Nephron (organoid): ENCODE data around the gene RAPGEF1.

Experiments
- H3K27ac Mint-ChIP-seq, 3 experiments: 2 replicates each; pipeline ENCODE4 v1.8.0; 2020; ENCODE audit warnings: mixed read lengths in 3 of 3, mild to moderate bottlenecking in 2 of 3, moderate library complexity in 1 of 3
- H3K27me3 Mint-ChIP-seq: 2 replicates; pipeline ENCODE4 v1.8.0; 2021; ENCODE audit warnings: low read depth, mild to moderate bottlenecking, moderate library complexity, mixed read lengths
- H3K36me3 Mint-ChIP-seq: 2 replicates; pipeline ENCODE4 v1.8.0; 2020; ENCODE audit warnings: low read depth, mixed read lengths
- H3K4me1 Mint-ChIP-seq: 2 replicates; pipeline ENCODE4 v1.8.0; 2020; ENCODE audit warnings: mixed read lengths
- H3K4me3 Mint-ChIP-seq, 3 experiments: 2 replicates each; pipeline ENCODE4 v1.8.0; 2020; ENCODE audit warnings: mild to moderate bottlenecking in 3 of 3, mixed read lengths in 3 of 3, moderate library complexity in 2 of 3
- H3K9me3 Mint-ChIP-seq: 2 replicates; pipeline ENCODE4 v1.8.0; 2020; ENCODE audit warnings: mixed read lengths
- CTCF ChIP-seq, 3 experiments: fragments of 200-600 bp; sonication (generic); IDR thresholded peaks; one replicate each; pipeline ENCODE4 v1.5.0; 2021; ENCODE audit warnings: antibody characterized with exemption in 3 of 3; ENCODE audit not compliant: unreplicated experiment in 3 of 3

The RAPGEF1 gene

GRCh38 chr9:131593091-131593820 lies 146.6 kb downstream of the RAPGEF1 start:
- Mint-ChIP-seq H3K4me1 (peaks cover 12% of the 10 kb centered on the region), H3K27me3 (no peaks in the 10 kb centered on the region), H3K4me3 (no peak overlapping the region), H3K36me3 (peaks cover 21% of the 10 kb centered on the region), H3K27ac (no peak overlapping the region), H3K9me3 (no peaks in the 10 kb centered on the region)
- no peak for TF ChIP-seq CTCF (IDR thresholded peaks at IDR 0.05; ENCODE audit: unreplicated experiment in 3 of 3)

- Mint-ChIP-seq H3K9me3 (no peaks in the 10 kb centered on the region), H3K36me3 (peaks cover 32% of the 10 kb centered on the region), H3K27me3 (no peaks in the 10 kb centered on the region), H3K4me1 (peaks cover 12% of the 10 kb centered on the region), H3K4me3 (no peak overlapping the region), H3K27ac (no peak overlapping the region)
- TF ChIP-seq CTCF (IDR thresholded peaks at IDR 0.05; ENCODE audit: unreplicated experiment in 3 of 3), result no peak
These were observed 148.0 kb downstream of the RAPGEF1 start for GRCh38 chr9:131591845-131592208.

GRCh38 chr9:131590907-131591844 lies 148.7 kb downstream of the RAPGEF1 start:
- TF ChIP-seq CTCF (IDR thresholded peaks at IDR 0.05; ENCODE audit: unreplicated experiment in 3 of 3), result peak; percentile 53 to 69 (median 65)
- Mint-ChIP-seq H3K4me3 (no peak overlapping the region), H3K27me3 (no peaks in the 10 kb centered on the region), H3K4me1 (peaks cover 12% of the 10 kb centered on the region), H3K9me3 (no peaks in the 10 kb centered on the region), H3K27ac (no peak overlapping the region), H3K36me3 (peaks cover 35% of the 10 kb centered on the region)

- TF ChIP-seq CTCF (IDR thresholded peaks at IDR 0.05; ENCODE audit: unreplicated experiment in 3 of 3), result no peak
- Mint-ChIP-seq H3K4me1 (peaks cover 12% of the 10 kb centered on the region), H3K4me3 (no peak overlapping the region), H3K27me3 (no peaks in the 10 kb centered on the region), H3K9me3 (no peaks in the 10 kb centered on the region), H3K27ac (no peak overlapping the region), H3K36me3 (peaks cover 29% of the 10 kb centered on the region)
These were observed 149.4 kb downstream of the RAPGEF1 start for GRCh38 chr9:131590449-131590848.

- Mint-ChIP-seq H3K9me3 (no peaks in the 10 kb centered on the region), H3K36me3 (peaks cover 34% of the 10 kb centered on the region), H3K27ac (no peak overlapping the region), H3K27me3 (no peaks in the 10 kb centered on the region), H3K4me3 (no peak overlapping the region), H3K4me1 (peaks cover 12% of the 10 kb centered on the region)
- TF ChIP-seq CTCF (IDR thresholded peaks at IDR 0.05; ENCODE audit: unreplicated experiment in 3 of 3), result no peak
These were observed 149.9 kb downstream of the RAPGEF1 start for GRCh38 chr9:131589993-131590392.
